ENCODE results near the gene EIF4G1. TPM values are rescaled to one million over a fixed set of nuclear protein-coding genes. Genes with fewer than 3 reads are reported as not detected.

The EIF4G1 gene
- total RNA-seq, 1 donor from 2014 or later: 490 TPM

DNA sequence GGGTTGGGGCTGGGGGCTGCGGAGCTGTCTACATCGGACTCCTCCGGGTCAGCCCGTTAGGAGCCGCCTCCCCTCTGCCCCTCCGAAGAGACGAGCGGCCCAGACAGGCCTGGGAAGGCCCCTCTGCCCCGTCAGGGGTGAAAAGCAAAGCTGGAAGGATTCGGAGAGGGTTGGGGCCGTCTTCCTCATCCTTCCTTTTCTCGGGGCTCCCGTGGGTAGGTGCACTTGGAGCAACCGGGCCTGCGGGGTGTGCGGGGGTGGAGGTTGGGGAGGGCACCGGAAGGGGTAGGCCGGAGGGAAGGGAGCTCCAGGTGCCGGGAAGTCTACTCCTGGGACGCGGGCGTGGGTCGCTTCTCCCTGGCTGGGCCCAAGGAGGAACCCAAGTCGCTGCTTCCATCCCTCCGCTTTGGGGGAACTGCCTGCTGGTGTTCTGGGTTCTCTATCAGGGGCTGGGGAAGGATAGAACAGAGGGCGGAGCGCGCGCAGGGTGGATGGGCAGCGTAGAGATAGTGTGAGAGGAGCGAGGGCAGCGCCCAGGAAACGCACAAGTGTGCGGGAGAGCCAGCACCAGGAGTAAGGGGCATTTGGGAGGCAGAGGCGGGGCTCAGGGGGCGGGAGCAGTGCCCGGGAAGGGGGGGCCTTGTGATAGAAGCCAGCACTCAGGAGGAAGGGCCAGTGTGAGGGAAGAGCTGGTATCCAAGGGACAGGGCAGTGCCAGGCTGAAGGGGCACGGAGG, 47.7 kb downstream of the EIF4G1 start:
- no peaks in the 10 kb centered on the region for H3K9me3 ChIP-seq (ENCODE audit: insufficient read depth, low read depth, low read length)
- H2AFZ ChIP-seq (ENCODE audit: low read depth, low read length): peak overlapping the region; percentile 92
- peak overlapping the region; percentile 88 for H3K9ac ChIP-seq (ENCODE audit: low read length)
- peak; percentile 32 for DNase-seq (ENCODE audit: low read depth)
- H3K4me1 ChIP-seq (ENCODE audit: insufficient read depth, low read length): peaks cover 10% of the 10 kb centered on the region
- Mint-ChIP-seq H3K9me3 (ENCODE audit: unreplicated experiment) (no peaks in the 10 kb centered on the region), H3K4me1 (ENCODE audit: low read depth, unreplicated experiment) (peaks cover 17% of the 10 kb centered on the region), H3K36me3 (ENCODE audit: low read depth, unreplicated experiment) (peaks cover 19% of the 10 kb centered on the region), H3K27me3 (ENCODE audit: low read depth, unreplicated experiment) (no peaks in the 10 kb centered on the region), H3K27ac (ENCODE audit: unreplicated experiment) (peak overlapping the region; percentile 97), H3K4me3 (ENCODE audit: unreplicated experiment) (peak overlapping the region; percentile 97)
- H3K4me2 ChIP-seq (ENCODE audit: low read length): peak overlapping the region; percentile 92
- H3K79me2 ChIP-seq (ENCODE audit: insufficient read depth, low read length): peaks cover 34% of the 10 kb centered on the region
- H3K27me3 ChIP-seq (ENCODE audit: insufficient read depth, low read length): no peaks in the 10 kb centered on the region
- H3K36me3 ChIP-seq (ENCODE audit: insufficient read depth, low read length): peaks cover 12% of the 10 kb centered on the region
- no peak for FAIRE-seq
- H3K4me3 ChIP-seq (ENCODE audit: insufficient read depth, low read depth, low read length): peak overlapping the region; percentile 82
- no peak for TF ChIP-seq EZH2 (IDR thresholded peaks at IDR 0.05; ENCODE audit: insufficient read depth, low read length)
- TF ChIP-seq, protein P1, sequence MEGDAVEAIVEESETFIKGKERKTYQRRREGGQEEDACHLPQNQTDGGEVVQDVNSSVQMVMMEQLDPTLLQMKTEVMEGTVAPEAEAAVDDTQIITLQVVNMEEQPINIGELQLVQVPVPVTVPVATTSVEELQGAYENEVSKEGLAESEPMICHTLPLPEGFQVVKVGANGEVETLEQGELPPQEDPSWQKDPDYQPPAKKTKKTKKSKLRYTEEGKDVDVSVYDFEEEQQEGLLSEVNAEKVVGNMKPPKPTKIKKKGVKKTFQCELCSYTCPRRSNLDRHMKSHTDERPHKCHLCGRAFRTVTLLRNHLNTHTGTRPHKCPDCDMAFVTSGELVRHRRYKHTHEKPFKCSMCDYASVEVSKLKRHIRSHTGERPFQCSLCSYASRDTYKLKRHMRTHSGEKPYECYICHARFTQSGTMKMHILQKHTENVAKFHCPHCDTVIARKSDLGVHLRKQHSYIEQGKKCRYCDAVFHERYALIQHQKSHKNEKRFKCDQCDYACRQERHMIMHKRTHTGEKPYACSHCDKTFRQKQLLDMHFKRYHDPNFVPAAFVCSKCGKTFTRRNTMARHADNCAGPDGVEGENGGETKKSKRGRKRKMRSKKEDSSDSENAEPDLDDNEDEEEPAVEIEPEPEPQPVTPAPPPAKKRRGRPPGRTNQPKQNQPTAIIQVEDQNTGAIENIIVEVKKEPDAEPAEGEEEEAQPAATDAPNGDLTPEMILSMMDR (IDR thresholded peaks at IDR 0.05; ENCODE audit: insufficient read depth, low read depth, low read length): no peak
- peak overlapping the region; percentile 90 for H3K27ac ChIP-seq (ENCODE audit: low read depth, low read length)
- peaks cover 22% of the 10 kb centered on the region for H4K20me1 ChIP-seq (ENCODE audit: insufficient read depth, low read length)

DNA sequence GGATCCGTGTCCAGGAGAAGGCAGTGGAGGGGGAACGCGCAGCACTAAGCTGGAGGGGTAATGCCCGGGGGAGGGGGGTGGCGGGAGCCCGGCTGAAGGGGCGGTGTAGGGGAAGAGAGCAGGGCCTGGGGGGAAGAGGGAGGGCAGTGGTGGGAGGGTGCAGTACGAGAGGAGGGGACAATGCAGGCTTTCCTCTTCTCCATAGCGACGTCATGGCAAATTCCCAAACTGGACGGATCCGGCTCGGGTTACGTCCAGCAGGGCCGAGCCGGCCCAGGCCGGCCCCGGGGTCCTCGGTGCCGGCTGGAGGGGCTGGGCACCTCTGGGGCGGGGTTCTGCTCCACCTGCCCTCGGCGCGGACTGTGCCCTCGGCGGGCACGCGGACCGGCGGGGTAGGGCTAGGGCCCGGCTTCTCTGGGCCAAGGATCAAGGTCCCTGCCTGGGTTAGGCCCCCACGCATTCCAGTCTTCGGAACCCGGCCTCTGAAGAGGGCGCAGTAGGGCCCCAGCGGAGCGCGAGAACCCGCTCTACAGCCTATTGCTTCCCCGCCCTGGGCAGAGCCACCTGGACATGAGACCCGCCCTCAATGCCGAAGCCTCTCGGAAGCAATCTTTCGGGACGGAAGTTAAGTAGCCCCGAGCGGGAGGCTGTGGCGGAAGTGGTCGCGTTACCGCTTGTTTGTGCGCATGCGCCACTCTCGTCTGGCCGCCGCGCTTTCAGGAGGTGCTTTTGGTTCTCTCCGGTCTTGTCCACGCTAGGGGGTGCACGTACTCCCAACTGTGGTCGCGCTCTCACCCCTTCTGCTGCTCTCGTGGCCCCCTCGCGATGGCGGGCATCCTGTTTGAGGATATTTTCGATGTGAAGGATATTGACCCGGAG, 48.5 kb downstream of the EIF4G1 start:
- Mint-ChIP-seq H3K4me3 (ENCODE audit: unreplicated experiment) (peak overlapping the region; percentile 97), H3K27me3 (ENCODE audit: low read depth, unreplicated experiment) (no peaks in the 10 kb centered on the region), H3K9me3 (ENCODE audit: unreplicated experiment) (no peaks in the 10 kb centered on the region), H3K4me1 (ENCODE audit: low read depth, unreplicated experiment) (peaks cover 17% of the 10 kb centered on the region), H3K36me3 (ENCODE audit: low read depth, unreplicated experiment) (peaks cover 22% of the 10 kb centered on the region), H3K27ac (ENCODE audit: unreplicated experiment) (peak overlapping the region; percentile 97)
- TF ChIP-seq EZH2 (IDR thresholded peaks at IDR 0.05; ENCODE audit: insufficient read depth, low read length): no peak
- TF ChIP-seq, protein P1 (IDR thresholded peaks at IDR 0.05; ENCODE audit: insufficient read depth, low read depth, low read length): peak; percentile 39
- Histone ChIP-seq H3K9me3 (ENCODE audit: insufficient read depth, low read depth, low read length) (no peaks in the 10 kb centered on the region), H3K9ac (ENCODE audit: low read length) (peak overlapping the region; percentile 88), H3K4me3 (ENCODE audit: insufficient read depth, low read depth, low read length) (peak overlapping the region; percentile 82), H3K4me2 (ENCODE audit: low read length) (peak overlapping the region; percentile 92), H2AFZ (ENCODE audit: low read depth, low read length) (peak overlapping the region; percentile 92), H3K27me3 (ENCODE audit: insufficient read depth, low read length) (no peaks in the 10 kb centered on the region), H4K20me1 (ENCODE audit: insufficient read depth, low read length) (peaks cover 25% of the 10 kb centered on the region), H3K4me1 (ENCODE audit: insufficient read depth, low read length) (peaks cover 10% of the 10 kb centered on the region), H3K79me2 (ENCODE audit: insufficient read depth, low read length) (peaks cover 34% of the 10 kb centered on the region), H3K36me3 (ENCODE audit: insufficient read depth, low read length) (peaks cover 15% of the 10 kb centered on the region), H3K27ac (ENCODE audit: low read depth, low read length) (peak overlapping the region; percentile 90)
- peak; percentile 92 for DNase-seq (ENCODE audit: low read depth)
- peak; percentile 32 for FAIRE-seq

All from astrocyte (in vitro differentiated cells and primary cell).